HG02852 (cell line): ENCODE results near the gene HPS4.
"Not testable (repeated sequence)": the region's sequence is repeated elsewhere in the genome, so short reads cannot be mapped to it uniquely, and the experiment has no call there.

Experiments used
- ATAC-seq: cut with Tn5 transposase; IDR thresholded peaks from one replicate; pipeline ENCODE4 v1.9.1; 2021; ENCODE audit warnings: mild to moderate bottlenecking, moderate library complexity; ENCODE audit not compliant: unreplicated experiment

The HPS4 gene

GRCh38 chr22:26483439-26484359 lies at the start of gene HPS4, which contains the start of gene SRRD:
HPS4 (minus strand) TSS chr22:26483783; CDS start chr22:26481762, 2,021 bp downstream.
SRRD (plus strand) TSS chr22:26483877; CDS start chr22:26483891, 14 bp downstream.
- ATAC-seq = peak; percentile 74

GRCh38 chr22:26529345-26529744 lies 45.8 kb upstream of the HPS4 start:
- ATAC-seq = no peak

- ATAC-seq = not testable (repeated sequence)
These were observed 44.9 kb upstream of the HPS4 start for GRCh38 chr22:26528518-26528917.

GRCh38 chr22:26527574-26528465 lies 44.2 kb upstream of the HPS4 start:
- no peak for ATAC-seq

GRCh38 chr22:26527167-26527566 lies 43.6 kb upstream of the HPS4 start:
- no peak for ATAC-seq

GRCh38 chr22:26525946-26526564 lies 42.5 kb upstream of the HPS4 start:
- ATAC-seq = no peak

GRCh38 chr22:26524870-26525269 lies 41.3 kb upstream of the HPS4 start:
- ATAC-seq = no peak

GRCh38 chr22:26522592-26522991 lies 39.0 kb upstream of the HPS4 start:
- ATAC-seq = no peak

- ATAC-seq = no peak
These were observed 38.4 kb upstream of the HPS4 start for GRCh38 chr22:26522012-26522411.

GRCh38 chr22:26517429-26517828 lies 33.8 kb upstream of the HPS4 start:
- ATAC-seq = no peak

GRCh38 chr22:26516503-26516902 lies 32.9 kb upstream of the HPS4 start:
- ATAC-seq = no peak

- no peak for ATAC-seq
These were observed 32.3 kb upstream of the HPS4 start for GRCh38 chr22:26515931-26516330.

- ATAC-seq = no peak
These were observed 31.0 kb upstream of the HPS4 start for GRCh38 chr22:26514419-26515161.

- no peak for ATAC-seq
These were observed 30.3 kb upstream of the HPS4 start for GRCh38 chr22:26513838-26514237.

- ATAC-seq = peak; percentile 95
These were observed 28.7 kb upstream of the HPS4 start, which contains the start of gene TFIP11 for GRCh38 chr22:26512149-26512793. TFIP11 (minus strand) TSS chr22:26512473; CDS start chr22:26510272, 2,201 bp downstream.

- no peak for ATAC-seq
These were observed 24.6 kb upstream of the HPS4 start for GRCh38 chr22:26508148-26508547.

GRCh38 chr22:26503758-26504157 lies 20.2 kb upstream of the HPS4 start:
- no peak for ATAC-seq

- no peak for ATAC-seq
These were observed 19.3 kb upstream of the HPS4 start for GRCh38 chr22:26502688-26503561.

- no peak for ATAC-seq
These were observed 18.4 kb upstream of the HPS4 start for GRCh38 chr22:26501996-26502395.
